HL-60 (cell line): ENCODE measurements around the gene CITED4.
A peak's percentile ranks its signal among the peaks of the same experiment; 100 is the strongest.

ENCODE experiments used
- DNase-seq, 2 experiments: peaks; one replicate each; pipeline ENCODE4 v3.0.0-alpha.2; 2010 to 2020; ENCODE audit warnings: low read depth in 1 of 2, low spot score in 1 of 2
- H3K27ac ChIP-seq: fragments of 250-450 bp; sonication (Bioruptor Pico); replicated peaks from 2 replicates; pipeline ENCODE4 v1.5.1; 2020; ENCODE audit warnings: mild to moderate bottlenecking, moderate library complexity
- H3K27me3 ChIP-seq: fragments of 250-450 bp; sonication (Bioruptor Pico); 2 replicates; pipeline ENCODE4 v1.5.1; 2021; ENCODE audit warnings: mild to moderate bottlenecking, moderate library complexity; ENCODE audit not compliant: insufficient read depth, poor library complexity, severe bottlenecking
- H3K4me3 ChIP-seq: replicated peaks from 2 replicates; pipeline ENCODE4 v1.5.1; 2011; ENCODE audit warnings: mild to moderate bottlenecking, control low read depth, low read length; ENCODE audit not compliant: insufficient read depth
- CTCF ChIP-seq: IDR thresholded peaks from one replicate; pipeline ENCODE4 v1.5.1; 2011; ENCODE audit warnings: low read length, control low read depth, inconsistent platforms; ENCODE audit not compliant: insufficient read depth
- GABPA ChIP-seq: IDR thresholded peaks from 2 replicates; pipeline ENCODE4 v1.6.1; 2012; ENCODE audit warnings: low read depth
- POLR2AphosphoS5 ChIP-seq: IDR thresholded peaks from 2 replicates; pipeline ENCODE4 v1.6.1; 2012; ENCODE audit warnings: low read depth
- REST ChIP-seq: IDR thresholded peaks from 2 replicates; pipeline ENCODE4 v1.6.1; 2012; ENCODE audit warnings: low read depth; ENCODE audit not compliant: insufficient replicate concordance
- SPI1 ChIP-seq: IDR thresholded peaks from 2 replicates; pipeline ENCODE4 v1.6.1; 2012; ENCODE audit warnings: low read depth, mild to moderate bottlenecking, borderline replicate concordance

CITED4 gene

GRCh38 chr1:40822890-40823289, 39.3 kb downstream of the CITED4 start:
- DNase-seq = no peak
- Histone ChIP-seq H3K27ac (no peak overlapping the region), H3K27me3 (no peaks in the 10 kb centered on the region), H3K4me3 (no peak overlapping the region)
- TF ChIP-seq SPI1 (no peak), GABPA (no peak), POLR2AphosphoS5 (no peak), CTCF (no peak), REST (no peak)

GRCh38 chr1:40820911-40821693, 41.1 kb downstream of the CITED4 start:
- no peak for TF ChIP-seq GABPA
- TF ChIP-seq REST = no peak
- no peak for TF ChIP-seq CTCF
- no peak for TF ChIP-seq POLR2AphosphoS5
- no peak for TF ChIP-seq SPI1
- no peak for DNase-seq
- Histone ChIP-seq H3K27ac (no peak overlapping the region), H3K27me3 (no peaks in the 10 kb centered on the region), H3K4me3 (no peak overlapping the region)

GRCh38 chr1:40820251-40820797, 41.8 kb downstream of the CITED4 start:
- Histone ChIP-seq H3K27ac (no peak overlapping the region), H3K4me3 (no peak overlapping the region), H3K27me3 (no peaks in the 10 kb centered on the region)
- TF ChIP-seq POLR2AphosphoS5 (no peak), GABPA (no peak), REST (no peak), SPI1 (no peak), CTCF (no peak)
- peak in 1 of 2 experiments; percentile 32 for DNase-seq
